Lung (tissue), 12 donors: ENCODE results near the gene TPM2. TPM values are rescaled to one million over a fixed set of nuclear protein-coding genes. Genes with fewer than 3 reads are reported as not detected.

ENCODE experiments used
- ATAC-seq: fragments of 200-7000 bp; cut with Tn5 transposase; one replicate; pipeline ENCODE4 v1.9.1; 2020; ENCODE audit warnings: moderate number of reproducible peaks; ENCODE audit not compliant: insufficient read depth, low FRiP score
- DNase-seq, 3 donors: peaks; one replicate each; pipeline ENCODE4 v3.0.0-alpha.2; 2013 to 2017
- H3K27ac ChIP-seq, 2 donors: one replicate each; pipeline ENCODE4 v1.5.1; 2013; ENCODE audit warnings: mild to moderate bottlenecking in 2 of 2, moderate library complexity in 2 of 2, control low read depth in 1 of 2, inconsistent platforms in 1 of 2, low read depth in 1 of 2, low read length in 1 of 2
- H3K27me3 ChIP-seq, 3 donors: one replicate each; pipeline ENCODE4 v1.5.1; 2013; ENCODE audit warnings: low read length in 2 of 3; ENCODE audit not compliant: control insufficient read depth in 3 of 3, insufficient read depth in 3 of 3
- H3K36me3 ChIP-seq, 4 donors: one replicate each; pipeline ENCODE4 v1.5.1; 2013; ENCODE audit warnings: low read length in 4 of 4, mild to moderate bottlenecking in 1 of 4, moderate library complexity in 1 of 4; ENCODE audit not compliant: control insufficient read depth in 4 of 4, insufficient read depth in 4 of 4
- H3K4me1 ChIP-seq, 5 donors: one replicate each; pipeline ENCODE4 v1.5.1; 2013; ENCODE audit warnings: low read length in 5 of 5, mild to moderate bottlenecking in 2 of 5, moderate library complexity in 1 of 5; ENCODE audit not compliant: control insufficient read depth in 5 of 5, insufficient read depth in 5 of 5
- H3K4me3 ChIP-seq: one replicate; pipeline ENCODE4 v1.5.1; 2013; ENCODE audit warnings: mild to moderate bottlenecking, control low read depth, moderate library complexity
- H3K9ac ChIP-seq, 2 donors: one replicate each; pipeline ENCODE4 v1.5.1; 2013; ENCODE audit warnings: low read length in 2 of 2, control low read depth in 1 of 2; ENCODE audit not compliant: insufficient read depth in 1 of 2
- H3K9me3 ChIP-seq, 4 donors: one replicate each; pipeline ENCODE4 v1.5.1; 2013; ENCODE audit warnings: low read length in 3 of 4, mild to moderate bottlenecking in 1 of 4, moderate library complexity in 1 of 4; ENCODE audit not compliant: control insufficient read depth in 4 of 4, insufficient read depth in 3 of 4
- CTCF ChIP-seq: IDR thresholded peaks from 2 replicates; pipeline ENCODE4 v1.5.1; 2012; ENCODE audit warnings: mild to moderate bottlenecking; ENCODE audit errors: control extremely low read depth, extremely low read depth
- WGBS, 2 donors: extraction: QIAGEN DNeasy Blood & Tissue Kit; methylation state at CpG; one replicate each; pipeline ENCODE4 v1.1.7; 2013; 5-methylcytosine and 5-hydroxymethylcytosine counted together
- polyA plus RNA-seq, 2 donors: library from polyadenylated mRNA; stranded (reverse); fragments of 200-250 nt; gene quantifications; one replicate each; pipeline ENCODE4 v1.2.1, GENCODE V29; 2013
- total RNA-seq, 2 donors: library from RNA; depleted of rRNA in 1 of 2; stranded (reverse); fragments of >200 nt in 1 of 2; gene quantifications; one replicate each; pipeline ENCODE4 v1.2.1, GENCODE V29; 2014 to 2021
- donor health status: control.
- donor health status: control.
- donor health status: Bipolar disorder and iron deficiency.
- donor health status: healthy.
- donor health status: DM: yes; HTN: yes; CAD: no.

The TPM2 gene
- total and polyA plus RNA-seq, 4 donors = 96.0 to 494 (median 209) TPM

- ATAC-seq (no peak), DNase-seq (peak; percentile 91 to 92 (median 91))
- Histone ChIP-seq H3K9ac (peak overlapping the region in 1 of 2 donors; percentile 39), H3K4me3 (peak overlapping the region; percentile 22), H3K27me3 (no peaks in the 10 kb centered on the region), H3K9me3 (no peaks in the 10 kb centered on the region), H3K27ac (no peak overlapping the region), H3K4me1 (peaks cover 0 to 10% (median 5%) of the 10 kb centered on the region in 5 donors), H3K36me3 (no peaks in the 10 kb centered on the region)
- 8 to 9% methylated on average over 49 to 51 of the region's 51 CpGs for WGBS, 2 donors
- no peak for TF ChIP-seq CTCF
Measured at GRCh38 chr9:35675732-35676392, 13.9 kb downstream of the TPM2 start.

- 52 to 55% methylated on average over 13 of the region's 13 CpGs for whole genome bisulfite sequencing, 2 donors
- no peak for DNase-seq
- no peak for TF ChIP-seq CTCF
- Histone ChIP-seq H3K27me3 (no peaks in the 10 kb centered on the region), H3K4me1 (peaks cover 0 to 10% (median 5%) of the 10 kb centered on the region in 5 donors), H3K4me3 (no peak overlapping the region), H3K9me3 (no peaks in the 10 kb centered on the region), H3K36me3 (no peaks in the 10 kb centered on the region), H3K9ac (peak overlapping the region; percentile 39 to 70), H3K27ac (no peak overlapping the region)
- no peak for ATAC-seq
Measured at GRCh38 chr9:35675204-35675603, 14.5 kb downstream of the TPM2 start.

- TF ChIP-seq CTCF = no peak
- H3K27me3 ChIP-seq = no peaks in the 10 kb centered on the region
- no peak overlapping the region for H3K27ac ChIP-seq
- WGBS, 2 donors = 83 to 93% methylated on average over 3 of the region's 3 CpGs
- H3K4me1 ChIP-seq = peaks cover 0 to 10% (median 5%) of the 10 kb centered on the region in 5 donors
- ATAC-seq (no peak), DNase-seq (no peak)
- H3K9me3 ChIP-seq = no peaks in the 10 kb centered on the region
- no peaks in the 10 kb centered on the region for H3K36me3 ChIP-seq
- no peak overlapping the region for H3K4me3 ChIP-seq
- H3K9ac ChIP-seq = no peak overlapping the region
Measured at GRCh38 chr9:35674025-35674361, 15.7 kb downstream of the TPM2 start.
